Brain microvascular endothelial cell (primary cell): ENCODE results near the gene EXOC7.
A peak's percentile ranks its signal among the peaks of the same experiment; 100 is the strongest.

Experiments
- DNase-seq: peaks from one replicate; pipeline ENCODE4 v3.0.0-alpha.2; 2020
- H3K27ac ChIP-seq: fragments of 250-450 bp; sonication (Bioruptor Pico); 2 replicates; pipeline ENCODE4 v1.5.1; 2020; ENCODE audit warnings: mild to moderate bottlenecking, moderate library complexity
- H3K27me3 ChIP-seq: fragments of 250-450 bp; sonication (Bioruptor Pico); replicated peaks from 2 replicates; pipeline ENCODE4 v1.5.1; 2020; ENCODE audit warnings: mild to moderate bottlenecking
- H3K36me3 ChIP-seq: fragments of 250-450 bp; sonication (Bioruptor Pico); replicated peaks from 2 replicates; pipeline ENCODE4 v1.5.1; 2020; ENCODE audit warnings: mild to moderate bottlenecking
- H3K4me3 ChIP-seq: 2 replicates; pipeline ENCODE4 v1.5.1; 2011; ENCODE audit warnings: low read depth, mild to moderate bottlenecking, control low read depth, low read length, moderate library complexity
- in situ Hi-C: cut with HindIII; loops from 2 replicates; pipeline ENCODE4 v1.10.0; 2017; ENCODE audit warnings: low sequenced_read_pairs, low pct_ligation_motif_present
- TF ChIP-seq, protein P1 (sequence below): IDR thresholded peaks from 2 replicates; pipeline ENCODE4 v1.5.1; 2011; ENCODE audit warnings: low read depth, mild to moderate bottlenecking, moderate library complexity, low read length, control low read depth, inconsistent platforms; ENCODE audit errors: missing control alignments

The EXOC7 gene

DNA sequence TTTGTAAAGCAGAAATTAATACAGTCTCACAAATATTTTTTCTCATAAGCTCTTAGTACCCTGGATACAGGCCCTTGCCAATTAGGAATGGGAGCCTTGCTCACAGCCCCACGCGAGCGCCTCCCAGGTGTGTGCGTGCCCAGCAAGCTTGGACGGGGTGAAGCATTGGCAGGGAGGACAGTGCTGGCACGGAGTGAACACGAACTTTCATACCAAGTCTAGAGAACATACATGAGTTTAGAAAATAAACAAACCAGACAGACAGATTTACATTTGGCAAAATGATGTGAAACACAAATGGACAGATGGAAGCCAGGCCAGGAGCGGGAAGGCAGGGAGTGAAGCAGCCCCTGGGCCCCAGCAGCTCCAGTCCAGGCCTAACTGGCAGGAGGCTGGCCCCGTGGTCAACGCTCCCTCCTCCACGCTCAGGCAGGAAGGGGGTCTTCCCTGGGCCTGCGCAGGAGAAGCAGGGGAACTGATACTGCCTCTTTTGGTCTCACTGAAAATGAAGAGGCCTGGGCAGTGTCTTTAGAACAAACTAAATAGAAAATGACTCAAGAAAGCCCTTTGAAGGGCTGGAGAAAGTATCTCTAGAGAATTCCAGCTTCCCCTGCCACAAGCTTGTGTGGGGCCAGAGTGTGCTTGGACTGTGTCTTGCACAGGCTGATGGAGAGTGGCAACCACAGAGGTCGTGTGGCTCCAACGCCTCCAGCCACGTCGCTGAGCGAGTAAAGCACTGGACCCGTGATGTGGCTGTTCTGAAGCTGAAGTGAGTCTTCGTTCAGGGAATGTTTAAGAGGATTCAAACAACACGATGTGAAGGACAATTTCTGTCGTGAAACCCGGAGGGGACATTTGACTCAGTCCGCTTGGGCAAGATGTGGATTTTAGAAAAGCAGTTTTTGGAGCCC, 47.4 kb upstream of the EXOC7 start:
- in situ Hi-C loops: loop anchor here (25.0 kb wide), 1 partner anchor 111 kb away; the partner anchor contains the start of gene UBALD2
- Histone ChIP-seq H3K27ac (no peak overlapping the region), H3K36me3 (no peaks in the 10 kb centered on the region), H3K27me3 (no peaks in the 10 kb centered on the region), H3K4me3 (no peak overlapping the region)
- no peak for DNase-seq
- TF ChIP-seq, protein P1, sequence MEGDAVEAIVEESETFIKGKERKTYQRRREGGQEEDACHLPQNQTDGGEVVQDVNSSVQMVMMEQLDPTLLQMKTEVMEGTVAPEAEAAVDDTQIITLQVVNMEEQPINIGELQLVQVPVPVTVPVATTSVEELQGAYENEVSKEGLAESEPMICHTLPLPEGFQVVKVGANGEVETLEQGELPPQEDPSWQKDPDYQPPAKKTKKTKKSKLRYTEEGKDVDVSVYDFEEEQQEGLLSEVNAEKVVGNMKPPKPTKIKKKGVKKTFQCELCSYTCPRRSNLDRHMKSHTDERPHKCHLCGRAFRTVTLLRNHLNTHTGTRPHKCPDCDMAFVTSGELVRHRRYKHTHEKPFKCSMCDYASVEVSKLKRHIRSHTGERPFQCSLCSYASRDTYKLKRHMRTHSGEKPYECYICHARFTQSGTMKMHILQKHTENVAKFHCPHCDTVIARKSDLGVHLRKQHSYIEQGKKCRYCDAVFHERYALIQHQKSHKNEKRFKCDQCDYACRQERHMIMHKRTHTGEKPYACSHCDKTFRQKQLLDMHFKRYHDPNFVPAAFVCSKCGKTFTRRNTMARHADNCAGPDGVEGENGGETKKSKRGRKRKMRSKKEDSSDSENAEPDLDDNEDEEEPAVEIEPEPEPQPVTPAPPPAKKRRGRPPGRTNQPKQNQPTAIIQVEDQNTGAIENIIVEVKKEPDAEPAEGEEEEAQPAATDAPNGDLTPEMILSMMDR: no peak

DNA sequence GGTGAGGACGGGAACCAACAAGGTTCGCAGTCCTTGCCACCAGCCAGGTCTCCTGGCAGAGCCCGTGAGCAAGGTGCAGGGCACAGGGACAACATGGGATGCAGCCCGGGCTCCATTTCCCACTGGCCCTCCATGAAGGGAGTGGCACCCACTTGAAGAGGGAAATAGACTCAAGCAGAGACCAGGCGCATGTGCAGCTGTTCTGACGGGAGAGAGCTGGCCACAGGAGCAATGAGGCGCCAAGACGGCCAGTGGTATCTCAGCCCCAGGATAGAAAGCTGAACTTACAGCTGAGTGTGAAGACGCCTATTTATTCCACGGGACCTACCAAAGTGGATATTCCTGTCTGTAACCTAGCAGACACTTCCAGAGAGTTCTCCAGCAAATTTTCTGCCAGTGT, 45.6 kb upstream of the EXOC7 start:
- TF ChIP-seq, protein P1: no peak
- Histone ChIP-seq H3K4me3 (no peak overlapping the region), H3K27me3 (no peaks in the 10 kb centered on the region), H3K27ac (no peak overlapping the region), H3K36me3 (no peaks in the 10 kb centered on the region)
- DNase-seq: no peak
- in situ Hi-C loops: no loop called here

DNA sequence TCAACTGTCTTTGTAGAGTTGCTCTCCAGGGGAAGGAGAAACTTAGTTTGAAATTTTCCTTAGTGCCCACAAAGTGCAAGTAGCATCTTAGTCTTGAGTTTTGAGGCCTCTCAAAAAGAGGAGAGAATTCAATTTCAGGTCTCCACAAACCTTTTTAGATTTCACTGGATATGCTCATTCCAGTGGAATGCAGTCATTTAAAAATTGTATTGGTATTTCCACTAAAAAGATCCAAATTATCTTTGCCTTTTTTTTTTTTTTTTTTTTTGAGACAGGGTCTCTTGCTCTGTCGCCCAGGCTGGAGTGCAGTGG, 44.4 kb upstream of the EXOC7 start:
- no peaks in the 10 kb centered on the region for H3K36me3 ChIP-seq
- in situ Hi-C loops: no loop called here
- TF ChIP-seq, protein P1: no peak

DNA sequence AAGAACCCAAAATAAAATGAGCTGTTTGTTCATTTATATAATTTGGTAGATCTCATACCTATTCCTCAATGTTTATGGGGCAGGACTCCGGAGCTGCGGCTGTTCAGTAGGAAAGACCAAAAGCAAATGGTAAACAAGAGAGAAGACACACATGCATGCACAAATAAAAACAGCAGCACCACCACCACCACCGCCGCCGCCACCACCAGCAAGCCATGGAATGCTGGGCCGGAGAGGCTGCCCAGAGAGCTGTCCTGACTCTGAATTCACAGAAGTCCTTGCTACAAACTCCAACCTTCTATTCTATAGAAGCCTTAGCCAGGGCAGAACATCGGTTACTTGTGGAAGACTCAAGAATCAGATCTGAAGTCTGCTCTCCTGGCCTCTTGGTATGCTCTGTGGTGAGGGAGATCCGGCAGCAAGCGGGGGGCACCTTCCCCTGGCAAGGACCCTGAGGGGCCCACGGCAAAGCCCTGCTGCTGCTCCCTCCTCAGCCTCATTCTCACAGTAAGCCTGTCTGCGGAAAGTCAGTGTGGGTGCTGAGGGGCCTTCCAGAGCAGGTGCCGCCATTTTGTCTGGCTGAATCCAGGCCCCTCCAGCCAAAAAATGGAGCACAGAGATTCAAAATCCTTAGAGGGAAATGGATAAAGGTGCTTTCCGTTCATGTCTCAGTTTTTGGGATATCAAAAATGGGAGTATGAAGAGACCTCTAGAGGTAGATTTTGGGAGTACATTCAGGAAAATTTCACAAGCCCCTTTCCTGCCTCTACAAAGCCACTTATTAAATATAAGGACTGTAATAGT, 43.8 kb upstream of the EXOC7 start:
- Histone ChIP-seq H3K4me3 (no peak overlapping the region), H3K27me3 (no peaks in the 10 kb centered on the region), H3K36me3 (no peaks in the 10 kb centered on the region), H3K27ac (no peak overlapping the region)
- TF ChIP-seq, protein P1: peak; percentile 62
- in situ Hi-C loops: no loop called here
- no peak for DNase-seq

More for the DNA sequence above, 44.4 kb upstream of the EXOC7 start:
- Histone ChIP-seq H3K27me3 (no peaks in the 10 kb centered on the region), H3K4me3 (no peak overlapping the region), H3K27ac (no peak overlapping the region)
- DNase-seq: no peak

DNA sequence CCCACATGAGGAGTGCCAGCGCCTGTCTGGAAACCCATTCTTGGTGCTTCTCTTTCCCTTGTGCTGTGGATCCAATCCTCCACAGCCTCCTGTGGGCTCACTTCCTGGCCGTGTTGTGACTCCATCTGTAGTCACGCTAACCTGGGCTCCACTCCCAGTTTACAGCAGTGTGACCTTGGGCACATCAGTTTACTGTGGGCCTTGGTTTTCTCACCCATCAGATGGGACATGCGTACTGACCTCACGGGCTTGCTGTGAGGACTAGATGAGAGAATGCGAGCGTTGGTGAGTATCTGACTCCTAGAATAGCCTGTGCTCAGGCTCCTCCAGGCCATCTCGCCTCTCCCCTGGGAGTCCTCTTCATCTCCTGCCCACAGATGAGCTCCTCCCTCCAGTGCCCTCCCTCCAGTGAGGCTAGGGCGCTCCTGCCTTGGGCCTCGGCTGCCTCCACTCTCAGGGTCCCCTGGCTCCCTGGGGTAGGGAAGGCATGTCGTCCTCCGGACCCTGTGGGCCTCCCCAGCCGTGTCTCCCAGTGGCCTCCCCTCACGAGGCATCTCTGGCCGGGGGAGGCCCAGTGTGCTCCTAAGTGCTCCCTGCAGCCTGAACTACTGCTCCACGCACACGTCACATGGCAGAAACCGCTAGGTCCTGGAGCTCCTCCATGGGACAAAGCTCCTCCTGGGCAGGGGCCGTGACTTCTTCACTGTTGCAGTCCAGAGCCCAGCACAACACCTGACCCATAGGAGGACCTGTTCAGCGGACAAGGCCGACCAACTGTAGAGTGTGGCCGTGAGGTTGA, 42.7 kb upstream of the EXOC7 start:
- TF ChIP-seq, protein P1: no peak
- in situ Hi-C loops: no loop called here
- DNase-seq: no peak
- Histone ChIP-seq H3K4me3 (no peak overlapping the region), H3K36me3 (no peaks in the 10 kb centered on the region), H3K27ac (no peak overlapping the region), H3K27me3 (no peaks in the 10 kb centered on the region)
